ENCODE data around the gene EXT2.

The EXT2 gene

GRCh38 chr11:44088377-44088776 lies 7.1 kb upstream of the EXT2 start:
- no peak for DNase-seq

DNA sequence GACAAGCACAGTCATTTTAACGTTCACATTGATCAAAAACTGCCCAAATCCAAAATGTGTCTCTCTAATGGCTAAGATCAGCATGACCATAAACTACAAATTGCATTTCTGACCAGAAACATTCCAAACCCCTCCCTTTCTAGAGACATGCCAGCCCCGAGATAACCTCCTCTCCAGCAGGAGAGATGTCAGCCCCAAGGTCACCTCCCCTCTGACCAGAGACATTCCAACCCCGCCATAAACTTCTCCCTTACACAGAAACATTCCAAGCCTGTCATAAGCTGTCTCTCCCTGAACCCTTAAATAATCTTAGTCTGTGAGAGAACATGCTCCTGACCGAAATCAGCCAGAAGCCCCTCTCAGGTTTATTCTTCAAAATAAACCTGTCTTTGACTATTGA lies 6.6 kb upstream of the EXT2 start:
- no peak for DNase-seq

GRCh38 chr11:44090539-44090938 lies 4.9 kb upstream of the EXT2 start:
- DNase-seq, result no peak

DNA sequence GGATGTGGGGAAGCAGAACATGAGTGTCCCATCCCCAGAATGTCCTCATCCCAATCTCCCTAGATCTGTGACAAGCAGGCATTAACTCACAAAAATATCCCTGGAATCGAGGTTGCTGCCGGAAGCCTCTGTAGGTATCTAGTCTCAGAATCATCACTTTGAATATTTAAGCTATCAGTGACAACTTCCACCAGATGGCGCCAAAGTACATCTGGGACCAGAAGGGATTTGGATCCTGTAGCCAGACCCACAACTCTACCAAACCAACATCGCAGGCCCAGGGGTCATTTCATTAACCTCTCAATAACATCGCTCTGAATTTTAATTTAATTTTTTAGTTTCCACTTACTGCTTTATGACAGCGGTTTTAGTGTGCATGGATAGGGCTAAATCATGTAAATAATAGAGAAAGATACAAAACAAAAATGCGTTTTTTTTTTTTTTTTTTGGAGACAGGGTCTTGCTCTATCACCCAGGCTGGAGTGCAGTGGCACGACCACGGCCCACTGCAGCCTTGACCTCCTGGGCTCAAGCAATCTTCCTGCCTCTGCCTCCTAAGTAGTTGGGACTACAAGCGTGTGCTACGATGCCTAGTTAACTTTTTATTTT lies 1.1 kb upstream of the EXT2 start:
- DNase-seq, result peak; percentile 76

DNA sequence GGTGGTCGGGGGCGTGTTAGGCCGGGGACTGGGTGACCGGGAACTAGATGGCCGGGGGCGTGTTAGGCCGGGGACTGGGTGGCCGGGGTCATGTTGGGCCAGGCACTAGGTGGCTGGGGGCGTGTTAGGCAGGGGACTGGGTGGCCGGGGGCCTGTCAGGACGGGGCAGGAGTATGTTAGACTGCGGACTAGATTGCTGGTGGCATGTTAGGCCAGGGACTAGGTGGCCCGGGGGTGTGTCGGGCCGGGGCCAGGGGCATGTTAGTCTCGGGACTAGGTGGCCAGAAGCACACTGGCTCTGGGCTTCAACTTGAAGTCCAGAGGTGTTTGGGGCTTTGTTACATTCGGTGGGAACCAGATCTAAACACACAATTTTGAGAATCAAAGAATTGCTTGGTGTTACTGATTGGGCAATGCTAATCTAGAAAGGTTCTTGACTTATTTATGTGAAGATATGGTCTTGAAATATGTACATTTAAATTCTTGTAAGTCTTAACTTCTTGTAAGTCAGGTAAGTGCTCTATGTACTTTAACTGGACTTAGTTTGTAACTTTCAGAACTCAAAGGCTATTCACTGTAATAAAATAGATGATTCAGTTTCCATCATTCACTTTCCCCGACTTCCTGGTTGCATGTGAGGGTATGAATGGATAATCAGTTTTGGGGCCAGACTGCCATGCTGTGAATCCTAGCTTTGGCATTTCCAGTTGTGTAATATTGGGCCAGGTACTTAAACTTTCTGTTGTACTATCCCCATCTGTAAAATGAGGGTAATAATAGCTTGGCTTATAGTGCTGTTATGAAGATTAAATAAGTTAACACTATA lies 1.1 kb downstream of the EXT2 start:
- no peak for DNase-seq

DNA sequence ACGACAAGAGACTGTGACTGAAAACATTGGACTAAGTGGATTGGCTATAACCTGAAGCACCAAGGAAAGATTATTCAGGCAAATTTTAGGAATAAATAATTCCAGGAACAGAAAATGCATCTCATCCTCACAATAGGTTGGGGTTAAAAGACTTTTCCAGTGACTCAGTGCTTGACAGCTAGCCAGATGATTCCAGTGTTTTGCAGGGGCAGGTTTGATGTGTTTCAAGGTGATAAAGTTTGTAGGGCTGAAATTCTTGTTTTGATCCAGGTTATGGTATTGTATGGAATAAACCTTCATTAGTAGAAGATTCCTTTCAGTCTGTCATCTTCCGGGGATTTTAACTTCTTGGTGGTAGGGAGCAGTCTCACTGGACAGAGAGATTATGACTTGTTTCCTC lies 2.3 kb downstream of the EXT2 start:
- DNase-seq, result no peak

DNA sequence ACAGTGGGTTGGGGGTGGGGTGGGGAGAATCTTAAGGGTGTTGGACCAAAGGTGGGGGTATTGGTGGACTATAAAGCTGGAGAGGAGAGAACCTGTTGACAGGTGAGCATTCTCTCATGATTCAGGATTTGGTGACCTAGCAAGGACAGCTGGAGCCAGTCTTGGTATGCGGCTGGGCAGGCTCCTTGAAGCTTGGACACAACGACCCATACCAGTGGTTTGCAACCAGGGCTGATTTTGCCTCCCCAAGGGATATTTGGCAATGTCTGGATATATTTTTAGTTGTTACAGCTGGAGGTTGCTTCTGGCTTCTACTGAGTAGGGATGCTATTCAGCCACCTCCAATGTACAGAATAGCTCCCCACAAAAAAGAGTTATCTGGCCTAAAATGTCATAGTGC lies 5.6 kb downstream of the EXT2 start:
- DNase-seq, result no peak

DNA sequence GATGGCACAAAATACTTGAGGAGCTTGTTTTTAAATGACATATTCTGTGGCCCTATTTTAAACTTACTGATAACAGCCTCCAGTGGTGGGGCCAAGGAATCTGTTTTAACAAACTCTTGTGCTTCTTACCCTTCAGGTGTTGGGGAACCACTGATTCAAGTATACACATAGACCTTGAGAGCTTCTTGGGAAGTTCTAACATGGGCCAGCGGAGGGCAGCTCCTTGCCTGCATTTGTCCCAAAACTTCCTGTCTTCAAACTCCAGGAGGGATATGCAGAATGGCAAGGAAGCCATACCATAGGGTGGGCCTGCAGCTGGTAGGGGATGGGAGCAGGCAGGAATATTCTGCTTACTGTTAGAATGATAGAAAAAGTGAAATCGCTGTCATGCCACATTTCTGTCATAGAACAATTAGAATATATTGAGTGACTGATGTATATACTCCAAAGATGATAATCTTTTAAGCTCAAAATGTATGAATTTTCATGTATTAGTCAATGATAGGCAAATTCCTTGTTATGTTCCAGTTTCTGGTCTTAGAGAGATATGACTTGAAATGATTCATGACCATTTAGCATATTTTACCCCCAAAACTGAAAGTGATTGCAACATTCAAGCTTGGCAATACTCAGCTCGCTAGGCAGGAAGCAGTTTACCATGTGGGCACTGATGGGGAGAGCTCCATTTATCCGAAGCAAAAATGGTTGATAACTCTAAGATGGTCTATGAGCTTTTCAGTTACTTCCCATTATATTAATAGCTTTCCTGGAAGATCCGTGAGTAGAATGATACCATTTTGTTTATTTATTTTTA lies 9.2 kb downstream of the EXT2 start:
- DNase-seq, result no peak

DNA sequence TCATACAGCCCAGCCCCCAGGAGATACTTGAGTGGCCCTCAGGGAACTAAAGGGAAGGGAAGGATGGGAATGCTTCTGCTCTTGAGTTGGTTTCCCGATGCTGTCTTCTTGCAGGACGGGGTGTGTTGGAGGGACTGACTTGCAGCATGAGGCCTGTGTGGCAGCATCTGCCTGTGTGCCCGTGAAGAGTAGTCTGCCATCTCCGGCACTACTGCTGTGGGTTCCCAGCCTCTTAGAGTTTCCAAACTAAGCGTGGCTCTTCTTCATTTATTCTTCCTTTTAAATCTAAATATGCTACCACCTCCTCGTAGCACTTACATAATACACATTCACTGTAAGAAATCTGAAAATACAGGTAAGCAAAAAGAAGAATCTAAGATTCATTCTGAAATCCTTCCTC lies 12.8 kb downstream of the EXT2 start:
- DNase-seq, result no peak

- DNase-seq, result peak; percentile 27
Measured at GRCh38 chr11:44110231-44110679, 14.8 kb downstream of the EXT2 start.

DNA sequence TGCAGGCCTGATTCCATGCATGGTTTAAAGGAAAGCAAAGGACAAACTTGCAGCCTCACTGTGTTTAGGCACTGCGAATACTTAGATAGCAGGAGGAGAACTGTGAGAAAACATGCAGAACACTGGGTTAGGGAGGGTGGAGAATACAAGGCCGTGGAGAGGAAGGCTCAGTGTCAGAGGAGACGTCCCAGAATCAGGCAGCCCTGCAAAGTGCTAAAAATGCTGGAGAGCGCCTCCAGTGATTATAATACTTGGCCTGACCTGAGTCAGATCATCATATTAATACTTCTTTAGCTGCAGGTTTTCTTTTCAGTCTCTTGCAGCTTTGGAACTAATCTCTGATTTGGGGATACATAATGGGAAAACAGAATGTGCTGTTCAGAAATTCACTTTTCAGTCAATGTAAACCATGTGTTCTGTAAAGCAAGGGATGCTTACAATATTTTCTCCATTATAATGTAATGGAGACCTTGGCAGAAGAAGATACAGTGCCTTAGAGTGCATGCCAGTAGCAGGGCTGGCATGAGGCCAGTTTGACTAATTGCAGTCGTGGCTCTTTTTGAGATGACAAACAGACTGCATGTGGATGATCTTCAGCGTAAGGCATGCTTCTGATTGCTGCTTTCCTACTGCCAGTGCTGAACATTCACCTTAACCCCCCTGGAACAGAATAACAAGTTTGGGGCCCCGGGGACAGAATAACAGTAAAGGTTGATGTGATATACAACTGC lies 16.8 kb downstream of the EXT2 start:
- no peak for DNase-seq

GRCh38 chr11:44113018-44113417 lies 17.5 kb downstream of the EXT2 start:
- DNase-seq, result no peak

DNA sequence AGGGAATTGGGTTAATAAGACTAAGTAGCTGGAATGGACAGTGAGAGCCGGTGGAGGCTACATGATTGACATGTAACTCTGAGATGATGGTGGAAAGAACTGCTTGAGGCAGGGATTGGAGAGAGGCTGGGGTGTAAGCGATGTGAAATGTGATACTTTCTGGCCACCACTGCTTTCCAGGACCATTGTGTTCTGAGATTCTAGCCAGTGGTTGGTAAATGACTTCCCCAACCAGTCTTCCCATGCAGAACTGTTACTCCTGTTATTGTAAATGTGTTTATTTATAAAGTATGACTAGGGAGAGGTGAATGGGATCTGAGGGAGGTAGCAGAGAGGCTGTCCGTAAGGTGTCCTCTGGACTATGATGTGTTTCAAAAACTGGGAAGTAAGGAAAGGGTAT lies 18.1 kb downstream of the EXT2 start:
- no peak for DNase-seq

DNA sequence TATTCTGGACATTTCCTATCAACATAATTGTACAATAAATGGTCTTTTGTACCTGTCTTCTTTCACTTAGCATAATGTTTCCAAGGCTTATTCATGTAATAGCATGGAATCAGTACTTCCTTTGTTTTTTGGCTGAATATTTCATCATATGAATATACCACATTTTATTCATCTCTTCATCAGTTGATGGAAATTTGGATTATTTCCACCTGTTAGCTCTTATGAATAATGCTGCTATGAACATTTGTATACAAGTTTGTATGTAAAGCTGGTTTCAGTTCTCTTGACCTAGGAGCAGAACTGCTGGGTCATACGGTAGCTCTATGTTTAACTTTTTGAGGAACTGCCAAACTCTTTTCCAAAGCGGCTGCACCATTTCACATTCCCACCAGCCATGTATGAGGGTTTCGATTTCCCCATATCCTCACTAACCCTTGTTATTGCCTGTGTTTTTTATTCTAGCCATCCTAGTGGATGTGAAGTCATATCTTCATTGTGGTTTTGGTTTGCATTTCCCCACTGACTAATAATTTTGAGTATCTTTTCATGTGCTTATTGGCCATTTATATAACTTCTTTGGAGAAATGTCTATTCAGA lies 20.9 kb downstream of the EXT2 start:
- no peak for DNase-seq

DNA sequence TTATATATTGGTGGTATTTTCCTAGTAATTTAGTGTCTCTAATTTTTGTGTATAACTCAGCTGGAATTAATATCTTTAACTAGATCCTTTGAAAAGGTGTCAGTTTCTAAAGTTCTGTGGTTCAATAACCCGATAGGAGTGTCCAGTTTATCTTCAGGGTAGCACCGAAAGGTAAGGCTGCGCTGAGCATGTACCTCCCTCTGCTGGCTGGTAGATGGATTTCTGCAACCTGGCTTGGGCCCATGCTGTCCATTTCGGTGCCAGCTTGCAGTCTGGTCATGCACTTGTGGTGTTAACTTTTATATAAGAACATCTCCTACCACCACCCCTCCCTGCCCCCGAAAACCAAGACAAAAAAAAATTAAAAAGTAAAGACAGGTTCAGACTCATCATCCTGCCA lies 24.7 kb downstream of the EXT2 start:
- no peak for DNase-seq

GRCh38 chr11:44125598-44125997 lies 30.1 kb downstream of the EXT2 start:
- no peak for DNase-seq

DNA sequence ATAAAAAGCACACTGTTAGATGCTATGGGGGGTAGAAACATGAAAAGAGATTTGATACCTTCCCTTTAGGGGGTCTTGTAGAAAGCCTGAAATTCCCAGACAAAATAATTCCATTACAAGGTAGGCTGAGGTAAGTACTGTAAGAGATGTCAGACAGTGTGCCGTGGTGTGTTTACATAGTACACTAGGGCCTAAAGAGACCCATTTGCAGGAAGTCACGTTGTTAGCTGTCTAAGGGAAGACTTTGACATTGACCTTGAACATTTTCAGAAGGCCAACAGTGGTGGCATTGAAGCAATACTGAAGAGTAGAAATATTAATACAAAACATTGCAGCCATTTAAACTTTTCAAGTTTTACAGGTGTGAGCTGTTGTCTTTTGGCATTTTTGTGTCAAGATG lies 30.8 kb downstream of the EXT2 start:
- no peak for DNase-seq

DNA sequence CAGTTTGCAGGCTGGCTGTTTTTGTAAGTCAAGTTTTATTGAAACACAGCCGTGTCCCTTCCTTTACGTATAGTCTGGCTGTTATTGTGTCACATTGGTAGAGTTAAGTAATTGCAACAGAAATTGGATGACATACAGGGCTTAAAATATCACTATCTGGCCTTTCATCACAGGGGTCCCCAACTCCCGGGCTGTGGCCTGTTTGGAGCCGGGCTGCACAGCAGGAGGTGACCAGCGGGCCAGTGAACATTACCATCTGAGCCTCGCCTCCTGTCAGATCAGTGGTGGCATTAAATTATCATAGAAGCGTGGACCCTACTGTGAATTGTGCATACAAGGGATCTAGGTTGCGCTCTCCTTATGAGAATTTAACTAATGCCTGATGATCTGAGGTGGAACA lies 31.7 kb downstream of the EXT2 start:
- no peak for DNase-seq

- DNase-seq, result no peak
Measured at GRCh38 chr11:44128729-44129128, 33.3 kb downstream of the EXT2 start.

- no peak for DNase-seq
Measured at GRCh38 chr11:44130751-44131150, 35.3 kb downstream of the EXT2 start.

DNA sequence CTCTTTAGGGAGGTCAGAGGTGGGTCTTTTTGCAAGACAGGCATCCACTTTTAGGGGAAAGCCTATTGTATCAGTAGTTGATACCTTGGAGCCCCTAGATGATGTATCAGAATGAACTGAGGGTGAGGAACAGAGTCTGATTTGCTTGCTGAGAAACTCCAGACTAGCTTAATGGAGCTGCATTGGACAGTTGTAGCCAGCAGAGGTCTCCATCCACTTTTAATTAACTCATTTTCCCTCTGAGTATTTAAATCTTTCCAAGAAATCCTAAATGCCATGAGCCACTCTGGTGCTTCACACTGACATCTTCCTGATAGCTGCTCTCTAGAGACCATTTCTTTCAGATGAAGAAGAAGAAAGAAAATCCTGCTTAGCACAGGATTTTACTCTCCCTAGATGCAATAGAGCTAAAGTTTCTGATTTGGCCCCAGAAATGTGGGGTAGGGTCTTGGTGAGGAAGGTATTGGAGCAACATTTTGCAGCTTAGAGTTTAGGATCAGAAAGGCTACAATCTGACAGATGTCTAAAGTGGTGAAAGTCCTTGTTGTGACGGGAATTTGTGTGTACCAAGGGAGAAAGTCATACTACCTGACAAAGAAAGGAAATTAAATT lies 38.0 kb downstream of the EXT2 start:
- peak; percentile 13 for DNase-seq

DNA sequence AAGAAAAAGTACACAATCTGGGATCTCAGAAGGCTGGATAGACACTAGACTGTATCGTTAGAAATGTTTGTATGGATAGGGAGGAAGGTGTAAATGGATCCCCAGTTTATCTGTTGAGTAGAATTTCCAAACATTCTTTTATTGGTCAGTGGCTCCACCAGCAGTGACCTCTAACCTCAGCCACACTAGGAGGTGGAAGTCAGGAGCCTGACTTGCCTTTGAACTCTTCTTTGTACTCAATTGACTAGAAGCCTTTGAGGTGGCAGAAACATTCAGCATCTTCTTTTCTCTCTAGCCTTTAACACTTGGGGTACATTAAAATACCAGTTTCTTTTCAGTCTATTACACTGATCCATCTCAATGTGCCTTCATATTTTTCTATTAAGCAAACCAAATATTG lies 39.1 kb downstream of the EXT2 start:
- no peak for DNase-seq

Data from NCI-H748 treated with DMSO at 0.1 percent for 48 hours (cell line).